Hepatocyte (in vitro differentiated cells): ENCODE measurements around the gene FCAMR. TPM values are rescaled to one million over a fixed set of nuclear protein-coding genes. Genes with fewer than 3 reads are reported as not detected.

Source experiments
- DNase-seq: peaks from one replicate; pipeline ENCODE4 v3.0.0-alpha.2; 2016; ENCODE audit warnings: low spot score
- H2AFZ ChIP-seq: fragments of 200-600 bp; sonication (generic); 2 replicates; pipeline ENCODE4 v1.6.0; 2016; ENCODE audit warnings: antibody characterized with exemption, mild to moderate bottlenecking
- H3K27ac ChIP-seq: fragments of 200-600 bp; sonication (generic); 2 replicates; pipeline ENCODE4 v1.5.1; 2016; ENCODE audit warnings: mild to moderate bottlenecking
- H3K27me3 ChIP-seq: fragments of 200-600 bp; sonication (generic); 2 replicates; pipeline ENCODE4 v1.6.1; 2016
- H3K36me3 ChIP-seq: fragments of 200-600 bp; sonication (generic); replicated peaks from 2 replicates; pipeline ENCODE4 v1.5.1; 2016; ENCODE audit warnings: low read depth; ENCODE audit not compliant: insufficient read depth
- H3K4me1 ChIP-seq: fragments of 200-600 bp; sonication (generic); 2 replicates; pipeline ENCODE4 v1.5.1; 2016; ENCODE audit warnings: mild to moderate bottlenecking, moderate library complexity; ENCODE audit not compliant: insufficient read depth
- H3K4me2 ChIP-seq: fragments of 200-600 bp; sonication (generic); 2 replicates; pipeline ENCODE4 v1.6.0; 2016
- H3K4me3 ChIP-seq: fragments of 200-600 bp; sonication (generic); 2 replicates; pipeline ENCODE4 v1.5.1; 2016; ENCODE audit warnings: mild to moderate bottlenecking
- H3K79me2 ChIP-seq: fragments of 200-600 bp; sonication (generic); 2 replicates; pipeline ENCODE4 v1.6.0; 2017; ENCODE audit warnings: mild to moderate bottlenecking
- H3K9me2 ChIP-seq: fragments of 200-600 bp; sonication (generic); replicated peaks from 2 replicates; pipeline ENCODE4 v1.6.0; 2017; ENCODE audit warnings: mild to moderate bottlenecking; ENCODE audit not compliant: insufficient read depth
- H3K9me3 ChIP-seq: fragments of 200-600 bp; sonication (generic); 2 replicates; pipeline ENCODE4 v1.5.1; 2016; ENCODE audit warnings: low read depth, mild to moderate bottlenecking
- H4K20me1 ChIP-seq: fragments of 200-600 bp; sonication (generic); 2 replicates; pipeline ENCODE4 v1.6.0; 2016; ENCODE audit warnings: mild to moderate bottlenecking; ENCODE audit not compliant: insufficient read depth, poor library complexity, severe bottlenecking
- CTCF ChIP-seq: fragments of 200-600 bp; sonication (generic); IDR thresholded peaks from 2 replicates; pipeline ENCODE4 v1.5.1; 2016; ENCODE audit warnings: antibody characterized with exemption, mild to moderate bottlenecking; ENCODE audit not compliant: poor library complexity
- EZH2 ChIP-seq: fragments of 200-600 bp; sonication (generic); IDR thresholded peaks from 2 replicates; pipeline ENCODE4 v1.6.1; 2016; ENCODE audit warnings: antibody characterized with exemption, mild to moderate bottlenecking, borderline replicate concordance
- EZH2phosphoT487 ChIP-seq: fragments of 200-600 bp; sonication (generic); IDR thresholded peaks from one replicate; pipeline ENCODE4 v1.6.1; 2018; ENCODE audit warnings: antibody characterized with exemption, mild to moderate bottlenecking, low read depth, moderate library complexity; ENCODE audit not compliant: unreplicated experiment, severe bottlenecking
- WGBS: methylation state at CpG from one replicate; pipeline ENCODE4 v1.1.6; 2016; ENCODE audit warnings: low lambda C conversion rate; ENCODE audit errors: missing lambda C conversion rate; 5-methylcytosine and 5-hydroxymethylcytosine counted together
- polyA plus RNA-seq: library from polyadenylated mRNA; unstranded; fragments of >200 nt; fragmentation: Nextera tagmentation; extraction: Ambion mirVana; gene quantifications from 2 replicates; pipeline ENCODE4 v1.2.1, GENCODE V29; 2016
- total RNA-seq: library from RNA; depleted of rRNA; stranded (reverse); fragments of >200 nt; gene quantifications from 2 replicates; pipeline ENCODE4 v1.2.3, GENCODE V29; 2014

Gene FCAMR
- total and polyA plus RNA-seq, 2 experiments from 2014 or later, result 0.70 TPM; not detected in 1

- WGBS, result 82% methylated on average over 7 of the region's 8 CpGs
- no peaks in the 10 kb centered on the region for H3K36me3 ChIP-seq
- H3K4me3 ChIP-seq, result no peak overlapping the region
- H3K9me2 ChIP-seq, result no peaks in the 10 kb centered on the region
- no peak overlapping the region for H3K4me2 ChIP-seq
- no peak for TF ChIP-seq EZH2
- TF ChIP-seq CTCF, result no peak
- TF ChIP-seq EZH2phosphoT487, result no peak
- H2AFZ ChIP-seq, result no peak overlapping the region
- no peak for DNase-seq
- peaks cover 4% of the 10 kb centered on the region for H3K27me3 ChIP-seq
- H4K20me1 ChIP-seq, result no peaks in the 10 kb centered on the region
- H3K27ac ChIP-seq, result no peak overlapping the region
- no peaks in the 10 kb centered on the region for H3K4me1 ChIP-seq
- no peaks in the 10 kb centered on the region for H3K9me3 ChIP-seq
- no peaks in the 10 kb centered on the region for H3K79me2 ChIP-seq
These were observed 54.1 kb downstream of the FCAMR start for GRCh38 chr1:206916000-206916709.

- Histone ChIP-seq H3K4me3 (no peak overlapping the region), H3K4me2 (no peak overlapping the region), H3K27ac (no peak overlapping the region), H3K36me3 (no peaks in the 10 kb centered on the region), H3K4me1 (no peaks in the 10 kb centered on the region), H3K9me2 (no peaks in the 10 kb centered on the region), H4K20me1 (no peaks in the 10 kb centered on the region), H3K27me3 (peaks cover 10% of the 10 kb centered on the region), H3K79me2 (no peaks in the 10 kb centered on the region), H3K9me3 (no peaks in the 10 kb centered on the region), H2AFZ (no peak overlapping the region)
- DNase-seq, result no peak
- no peak for TF ChIP-seq EZH2phosphoT487
- no peak for TF ChIP-seq CTCF
- no peak for TF ChIP-seq EZH2
- 88% methylated on average over 15 of the region's 15 CpGs for WGBS
These were observed 55.1 kb downstream of the FCAMR start for GRCh38 chr1:206915030-206915735.

- Histone ChIP-seq H3K4me2 (no peak overlapping the region), H4K20me1 (no peaks in the 10 kb centered on the region), H2AFZ (no peak overlapping the region), H3K36me3 (no peaks in the 10 kb centered on the region), H3K27ac (no peak overlapping the region), H3K27me3 (peaks cover 15% of the 10 kb centered on the region), H3K9me3 (no peaks in the 10 kb centered on the region), H3K4me1 (peaks cover 1% of the 10 kb centered on the region), H3K4me3 (no peak overlapping the region), H3K9me2 (no peaks in the 10 kb centered on the region), H3K79me2 (no peaks in the 10 kb centered on the region)
- TF ChIP-seq EZH2phosphoT487, result no peak
- TF ChIP-seq CTCF, result no peak
- no peak for TF ChIP-seq EZH2
- 88% methylated on average over 12 of the region's 12 CpGs for WGBS
- no peak for DNase-seq
These were observed 56.3 kb downstream of the FCAMR start for GRCh38 chr1:206913766-206914537.
